GM19397 (cell line): ENCODE results near the gene KLK6.

ENCODE experiments used
- ATAC-seq: cut with Tn5 transposase; IDR thresholded peaks from one replicate; pipeline ENCODE4 v1.9.1; 2021; ENCODE audit warnings: mild to moderate bottlenecking, moderate library complexity; ENCODE audit not compliant: unreplicated experiment

KLK6 gene

GRCh38 chr19:50969413-50969760 is at the start of gene KLK6:
KLK6 (minus strand) TSS chr19:50969591; CDS start chr19:50968104, 1,487 bp downstream.
- ATAC-seq = no peak

GRCh38 chr19:51018745-51019543 is 49.6 kb upstream of the KLK6 start:
- no peak for ATAC-seq

DNA sequence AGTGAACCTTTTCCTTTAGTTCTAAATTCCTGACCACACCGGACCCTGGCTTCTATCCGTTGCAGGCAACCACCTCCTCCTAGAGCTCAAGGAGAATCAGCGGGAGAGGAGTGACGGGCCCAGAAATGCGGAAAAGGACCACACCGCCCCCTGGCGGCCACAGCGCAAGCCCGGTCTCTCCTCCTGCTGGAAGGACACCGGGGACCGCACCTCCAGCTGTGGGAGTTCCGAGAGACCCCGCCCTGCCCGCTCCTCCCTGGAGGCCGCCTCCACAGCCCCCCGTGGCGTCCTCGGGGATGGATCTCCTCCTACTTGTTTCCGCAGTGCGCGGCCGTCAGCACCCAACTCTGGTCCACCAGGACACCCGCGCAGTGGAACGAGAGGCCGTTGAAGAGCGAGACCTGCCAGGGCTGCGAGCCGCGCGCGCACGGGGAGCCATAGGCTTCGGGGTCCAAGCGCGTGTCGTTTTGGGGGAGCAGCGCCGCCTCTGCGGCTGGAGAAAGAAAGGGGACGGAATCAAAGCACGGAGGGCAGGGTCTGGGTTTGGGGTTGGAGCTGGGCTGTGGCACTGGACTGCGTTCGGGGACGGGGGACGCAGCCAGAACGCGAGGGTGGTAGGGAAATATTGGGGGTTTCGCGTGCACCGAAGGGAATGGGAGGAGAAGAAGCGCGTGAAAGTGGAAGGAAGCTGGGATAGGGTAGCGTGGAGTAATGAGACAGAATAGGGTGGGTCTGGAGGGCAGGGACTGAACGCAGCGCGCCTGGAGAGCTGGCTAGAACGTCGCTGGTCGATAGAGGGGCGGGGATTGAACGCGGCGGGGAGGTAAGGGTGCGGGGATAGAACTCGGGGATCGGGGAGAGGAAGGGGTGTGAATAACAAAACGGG is 47.6 kb upstream of the KLK6 start:
- no peak for ATAC-seq

DNA sequence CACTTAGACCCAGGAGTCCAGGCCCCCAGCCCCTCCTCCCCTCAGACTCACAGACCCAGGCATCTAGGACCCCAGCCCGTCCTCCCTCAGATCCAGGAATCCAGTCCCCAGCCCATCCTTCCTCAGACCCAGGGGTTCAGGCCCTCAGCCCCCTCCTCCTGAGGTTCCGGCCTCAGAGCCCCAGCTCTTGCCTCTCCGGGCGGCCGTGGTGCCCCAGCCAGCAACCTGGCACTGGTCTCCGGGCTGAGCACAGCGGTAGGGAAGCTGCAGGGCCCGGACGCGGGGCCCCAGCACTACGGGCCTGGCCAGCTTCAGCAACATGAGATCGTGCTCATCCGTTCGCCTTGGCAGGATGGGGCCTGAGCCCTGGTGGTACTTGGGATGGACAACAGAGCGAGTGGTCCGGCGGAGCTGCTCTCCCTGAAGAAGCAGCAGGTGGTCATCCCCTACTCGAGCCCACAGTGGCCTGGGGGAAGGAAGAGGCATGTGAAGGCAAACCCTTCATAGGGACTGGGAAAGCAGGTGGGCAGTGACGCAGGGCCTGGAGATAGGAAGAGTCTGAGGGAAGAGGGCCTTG is 46.4 kb upstream of the KLK6 start:
- no peak for ATAC-seq

GRCh38 chr19:51014242-51014641 is 44.9 kb upstream of the KLK6 start:
- ATAC-seq = no peak

- no peak for ATAC-seq
Observed at GRCh38 chr19:51012661-51013190, 43.3 kb upstream of the KLK6 start.

GRCh38 chr19:51010066-51010795 is 40.8 kb upstream of the KLK6 start:
- ATAC-seq = no peak

GRCh38 chr19:51009061-51009891 is 39.9 kb upstream of the KLK6 start:
- ATAC-seq = no peak

- ATAC-seq = no peak
Observed at GRCh38 chr19:51007488-51007887, 38.1 kb upstream of the KLK6 start.

DNA sequence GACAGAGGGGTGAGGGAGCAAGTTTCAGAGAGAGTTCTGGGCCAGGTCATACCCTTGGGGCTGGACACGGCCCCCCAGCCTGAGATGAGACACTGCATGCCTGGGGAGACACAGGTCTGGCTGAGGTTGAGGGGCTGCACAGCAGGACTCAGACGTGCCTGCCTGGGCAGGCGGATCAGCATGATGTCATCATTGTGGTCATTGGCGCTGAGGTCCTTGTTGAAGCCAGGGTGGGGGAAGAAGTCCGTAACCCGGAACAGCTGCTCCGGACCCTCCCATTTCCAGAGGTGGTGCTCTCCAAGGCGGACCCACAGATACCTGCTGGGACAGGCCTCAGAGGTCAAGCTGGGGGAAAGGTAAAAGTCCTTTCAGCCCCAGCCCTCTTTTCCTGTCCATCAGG is 37.0 kb upstream of the KLK6 start:
- no peak for ATAC-seq

DNA sequence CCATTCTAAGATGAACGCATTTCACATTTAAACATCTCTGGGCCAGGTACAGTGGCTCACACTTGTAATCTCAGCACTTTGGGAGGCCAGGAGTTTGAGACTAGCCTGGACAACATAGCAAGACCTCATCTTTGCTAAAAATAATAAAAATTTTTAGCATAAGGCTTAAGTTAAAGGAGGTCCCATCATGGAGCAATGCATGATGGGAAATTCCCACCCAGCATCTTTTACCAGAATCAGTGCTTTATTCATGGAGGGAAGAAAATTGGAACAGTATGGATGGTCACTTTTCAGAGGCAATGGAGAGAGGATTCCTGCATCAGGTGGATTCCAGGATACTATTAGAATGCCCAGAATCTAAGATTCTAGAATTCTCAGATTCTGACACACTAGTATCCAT is 35.9 kb upstream of the KLK6 start:
- ATAC-seq = no peak

DNA sequence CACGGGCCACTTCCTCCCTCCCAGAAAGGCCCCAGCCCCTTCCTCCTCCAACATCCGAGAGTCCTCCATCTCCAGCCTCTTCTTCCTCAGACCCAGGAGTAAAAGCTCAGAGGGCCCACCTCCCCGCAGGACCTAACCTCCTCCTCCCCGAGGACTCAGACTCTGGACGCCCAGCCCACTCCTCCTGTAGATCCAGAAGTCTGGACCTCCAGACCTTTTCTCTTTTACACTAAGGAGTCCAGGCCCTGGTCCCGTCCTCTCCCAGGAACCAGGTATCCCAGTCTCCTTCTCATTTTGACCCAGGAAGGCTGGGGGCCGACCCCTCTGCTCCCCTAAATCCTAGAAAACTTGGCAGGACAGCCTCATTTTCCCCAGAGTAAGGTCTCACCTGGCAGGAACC is 33.9 kb upstream of the KLK6 start:
- ATAC-seq = no peak

DNA sequence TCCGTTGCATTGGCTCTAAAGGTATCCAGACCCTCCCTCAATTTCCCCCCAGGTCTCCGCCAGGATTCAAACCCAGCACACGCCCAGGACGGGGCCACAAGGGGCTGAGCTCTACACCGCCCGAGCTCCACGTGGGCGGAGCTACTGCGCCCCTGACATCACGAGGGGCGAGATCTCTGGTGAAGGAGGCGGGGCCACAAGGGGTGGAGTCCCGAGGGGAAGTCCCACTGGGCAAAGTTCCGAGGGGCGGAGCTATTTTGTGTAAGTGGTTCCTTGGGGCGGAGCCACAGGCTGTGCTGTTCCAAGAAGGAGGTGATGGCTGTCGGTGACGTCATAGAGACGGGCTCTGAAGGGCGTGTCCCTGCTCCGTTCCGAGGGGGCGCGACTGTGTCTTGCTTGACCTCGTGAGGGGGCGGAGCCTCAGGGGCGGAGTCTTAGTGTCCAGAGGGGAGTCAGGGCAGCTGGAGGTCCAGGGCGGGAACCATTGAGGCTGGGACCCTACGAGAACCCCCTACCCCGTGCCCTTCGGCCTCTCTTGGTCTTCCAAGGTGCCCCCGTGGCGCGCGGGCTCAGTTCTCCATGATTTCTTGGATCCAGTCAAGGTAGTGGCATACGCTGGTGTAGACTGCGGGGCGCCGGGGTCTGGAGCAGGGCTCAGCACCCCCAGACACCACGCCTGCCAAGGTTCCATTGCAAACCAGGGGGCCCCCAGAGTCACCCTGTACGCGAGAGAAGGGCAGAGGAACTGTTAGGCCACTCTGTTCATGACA is 33.3 kb upstream of the KLK6 start:
- no peak for ATAC-seq

GRCh38 chr19:51002089-51002532 is 32.7 kb upstream of the KLK6 start:
- no peak for ATAC-seq

DNA sequence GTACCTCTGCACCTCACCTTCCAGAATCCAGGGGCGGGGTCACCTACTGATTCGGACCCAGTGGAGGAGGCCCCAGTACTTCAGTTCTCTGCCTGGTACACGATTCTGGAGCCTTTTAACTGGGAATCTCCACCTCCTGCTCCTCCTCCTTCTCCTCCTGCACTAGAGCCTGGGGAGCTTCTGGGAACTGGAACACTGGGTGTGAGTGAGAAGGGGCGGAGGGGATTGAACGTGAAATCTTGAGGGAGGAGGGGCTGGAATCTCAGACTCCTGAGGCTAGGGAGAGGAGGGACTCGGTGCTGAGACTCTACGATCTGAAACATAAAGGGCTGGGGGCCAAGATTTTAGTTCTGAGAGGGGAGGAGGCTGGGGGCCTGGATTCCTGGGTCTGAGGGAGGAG is 32.1 kb upstream of the KLK6 start, which contains the start of gene KLK8:
TSS of gene KLK8 (minus strand) at position 90 of the 400 bp plus-strand sequence. CDS start 437 bp downstream, outside the sequence.
- ATAC-seq = no peak

GRCh38 chr19:51000981-51001380 is 31.6 kb upstream of the KLK6 start:
- ATAC-seq = no peak

GRCh38 chr19:51000426-51000825 is 31.0 kb upstream of the KLK6 start:
- ATAC-seq = no peak

DNA sequence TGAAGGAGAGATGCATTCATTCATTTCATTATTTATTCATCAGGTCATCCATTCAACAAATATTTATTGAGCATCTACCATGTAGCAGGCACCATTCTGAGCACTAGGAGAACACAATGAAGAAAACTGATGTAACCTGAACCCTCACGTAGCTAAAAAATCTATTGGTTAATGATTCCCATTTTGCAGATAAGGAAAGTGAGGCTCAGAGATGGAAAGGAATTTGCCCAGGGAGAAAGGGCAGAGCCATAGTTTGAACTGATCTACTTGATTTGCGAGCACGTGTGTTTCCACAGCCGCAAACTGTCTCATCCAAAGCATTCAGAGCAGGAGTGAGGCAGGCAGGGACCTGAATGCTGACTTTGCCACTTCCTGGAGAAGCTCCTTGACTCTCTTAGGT is 29.3 kb upstream of the KLK6 start:
- no peak for ATAC-seq

DNA sequence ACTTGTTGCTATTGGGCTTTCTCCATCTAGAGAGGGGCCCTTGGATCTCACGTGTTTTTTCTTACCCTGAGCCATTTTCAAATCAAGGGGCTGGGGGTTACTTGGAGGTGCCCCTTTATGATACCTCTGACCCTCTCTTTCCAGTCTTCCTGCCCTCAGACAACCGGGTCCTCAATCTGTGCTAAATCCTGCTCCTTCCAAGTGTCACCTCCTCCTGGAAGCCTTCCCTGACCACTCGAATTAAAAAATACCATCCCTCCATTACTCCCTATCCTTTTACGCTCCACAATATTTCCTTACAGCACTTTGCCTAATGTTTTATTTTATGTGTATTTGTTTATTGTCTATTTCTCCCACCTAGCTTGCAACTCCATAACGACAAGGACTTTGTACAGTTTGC is 28.7 kb upstream of the KLK6 start:
- no peak for ATAC-seq
